Heart left ventricle (tissue), 13 donors: ENCODE data around the gene RNF123.

ENCODE experiments used
- POLR2A ChIP-seq, 2 donors: fragments of 450-650 bp; IDR thresholded peaks; one replicate each; pipeline ENCODE4 v1.6.1; 2017; ENCODE audit warnings: antibody characterized with exemption in 2 of 2, mild to moderate bottlenecking in 2 of 2, moderate library complexity in 2 of 2
- TF ChIP-seq, protein P1 (sequence below), 12 donors: fragments of 200-600 bp; sonication (generic) in 4 of 12; IDR thresholded peaks; one replicate each; pipeline versions ENCODE4 v1.5.0 to v1.8.0; 2018 to 2022; ENCODE audit warnings: antibody characterized with exemption in 12 of 12, mild to moderate bottlenecking in 5 of 12
- donor health status: ischemic (EF 13 %, LVEDD 7.1; RV severe dilation, severe dysfunction).
- donor health status: DM: no; HTN: yes; CAD: no.
- donor health status: DM: no; HTN: no; CAD: no.
- donor health status: ischemic (EF 25% LVEDD 6.9; RV normal size, moderate dysfunction).
- donor health status: ischemic (EF 25% LVEDD 5.7; RV mildly dilated, moderate dysfunction).
- donor health status: ischemic (EF 35%, LVEDD 5.7; RV mildly dilated, moderate dysfunction).
- donor health status: nonischemic (EF 11% LVEDD 7.7; RV severe dilation, severe dysfunction).
- donor health status: DM: yes; HTN: yes; CAD: no.
- donor health status: PGD.
- donor health status: ischemic (EF 29% LVEDD 5.4; RV normal size, mild dysfunction).
- donor health status: nonischemic (EF 23%, LVEDD 6.1; RV moderate dilation, normal function).

GRCh38 chr3:49705390-49705960 lies 16.1 kb downstream of the RNF123 start:
- TF ChIP-seq, protein P1, sequence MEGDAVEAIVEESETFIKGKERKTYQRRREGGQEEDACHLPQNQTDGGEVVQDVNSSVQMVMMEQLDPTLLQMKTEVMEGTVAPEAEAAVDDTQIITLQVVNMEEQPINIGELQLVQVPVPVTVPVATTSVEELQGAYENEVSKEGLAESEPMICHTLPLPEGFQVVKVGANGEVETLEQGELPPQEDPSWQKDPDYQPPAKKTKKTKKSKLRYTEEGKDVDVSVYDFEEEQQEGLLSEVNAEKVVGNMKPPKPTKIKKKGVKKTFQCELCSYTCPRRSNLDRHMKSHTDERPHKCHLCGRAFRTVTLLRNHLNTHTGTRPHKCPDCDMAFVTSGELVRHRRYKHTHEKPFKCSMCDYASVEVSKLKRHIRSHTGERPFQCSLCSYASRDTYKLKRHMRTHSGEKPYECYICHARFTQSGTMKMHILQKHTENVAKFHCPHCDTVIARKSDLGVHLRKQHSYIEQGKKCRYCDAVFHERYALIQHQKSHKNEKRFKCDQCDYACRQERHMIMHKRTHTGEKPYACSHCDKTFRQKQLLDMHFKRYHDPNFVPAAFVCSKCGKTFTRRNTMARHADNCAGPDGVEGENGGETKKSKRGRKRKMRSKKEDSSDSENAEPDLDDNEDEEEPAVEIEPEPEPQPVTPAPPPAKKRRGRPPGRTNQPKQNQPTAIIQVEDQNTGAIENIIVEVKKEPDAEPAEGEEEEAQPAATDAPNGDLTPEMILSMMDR (IDR thresholded peaks at IDR 0.05), result no peak
- TF ChIP-seq POLR2A (IDR thresholded peaks at IDR 0.05), result no peak
